H9 (cell line): ENCODE data around the gene B3GAT3. TPM values are rescaled to one million over a fixed set of nuclear protein-coding genes. Genes with fewer than 3 reads are reported as not detected.

Experiments
- DNase-seq: peaks from one replicate; pipeline ENCODE4 v3.0.0-alpha.2; 2017
- H2AFZ ChIP-seq: one replicate; pipeline ENCODE4 v1.6.1; 2013; ENCODE audit warnings: mild to moderate bottlenecking, low read length, control low read depth, moderate library complexity
- H2AK5ac ChIP-seq: 2 replicates; pipeline ENCODE4 v1.6.1; 2013; ENCODE audit warnings: low read length, control low read depth, mixed read lengths; ENCODE audit not compliant: insufficient read length
- H2BK120ac ChIP-seq: one replicate; pipeline ENCODE4 v1.6.1; 2013; ENCODE audit warnings: low read depth, mild to moderate bottlenecking, low read length, control low read depth, inconsistent platforms; ENCODE audit not compliant: poor library complexity, severe bottlenecking
- H2BK12ac ChIP-seq: 2 replicates; pipeline ENCODE4 v1.6.1; 2013; ENCODE audit warnings: low read length, control low read depth, mixed read lengths, low read depth; ENCODE audit not compliant: insufficient read length
- H2BK15ac ChIP-seq: 2 replicates; pipeline ENCODE4 v1.6.1; 2013; ENCODE audit warnings: low read depth, low read length, control low read depth
- H2BK20ac ChIP-seq: one replicate; pipeline ENCODE4 v1.6.1; 2013; ENCODE audit warnings: low read depth, mild to moderate bottlenecking, low read length, control low read depth, inconsistent platforms; ENCODE audit not compliant: poor library complexity, severe bottlenecking
- H2BK5ac ChIP-seq: 2 replicates; pipeline ENCODE4 v1.6.1; 2013; ENCODE audit warnings: low read length, control low read depth, mixed read lengths; ENCODE audit not compliant: insufficient read length
- H3K14ac ChIP-seq: 2 replicates; pipeline ENCODE4 v1.6.1; 2013; ENCODE audit warnings: low read length, control low read depth; ENCODE audit not compliant: insufficient read depth
- H3K18ac ChIP-seq: 2 replicates; pipeline ENCODE4 v1.6.1; 2013; ENCODE audit warnings: low read depth, mild to moderate bottlenecking, mixed read lengths, low read length, control low read depth; ENCODE audit not compliant: insufficient read length
- H3K23ac ChIP-seq: 2 replicates; pipeline ENCODE4 v1.6.1; 2013; ENCODE audit warnings: low read length, control low read depth, mixed read lengths, low read depth; ENCODE audit not compliant: insufficient read length
- H3K23me2 ChIP-seq: 2 replicates; pipeline ENCODE4 v1.6.1; 2013; ENCODE audit warnings: low read depth, mild to moderate bottlenecking, mixed read lengths, low read length, control low read depth; ENCODE audit not compliant: insufficient read length, poor library complexity, severe bottlenecking
- H3K27ac ChIP-seq: 2 replicates; pipeline ENCODE4 v1.5.1; 2013; ENCODE audit warnings: low read length, control low read depth, mixed read lengths, low read depth; ENCODE audit not compliant: insufficient read length
- H3K27me3 ChIP-seq: 2 replicates; pipeline ENCODE4 v1.6.1; 2013; ENCODE audit warnings: low read length, control low read depth, inconsistent platforms; ENCODE audit not compliant: insufficient read depth
- H3K4ac ChIP-seq: 2 replicates; pipeline ENCODE4 v1.6.1; 2013; ENCODE audit warnings: low read depth, mild to moderate bottlenecking, control low read depth, inconsistent platforms, low read length, moderate library complexity
- H3K4me1 ChIP-seq: 2 replicates; pipeline ENCODE4 v1.6.1; 2013; ENCODE audit warnings: low read length, control low read depth, inconsistent platforms; ENCODE audit not compliant: insufficient read depth
- H3K4me2 ChIP-seq: 2 replicates; pipeline ENCODE4 v1.6.1; 2013; ENCODE audit warnings: low read length, control low read depth, mixed read lengths; ENCODE audit not compliant: insufficient read length, insufficient read depth
- H3K56ac ChIP-seq: 2 replicates; pipeline ENCODE4 v1.6.1; 2013; ENCODE audit warnings: low read depth, mild to moderate bottlenecking, mixed read lengths, low read length, control low read depth; ENCODE audit not compliant: insufficient read length
- H3K79me1 ChIP-seq: 2 replicates; pipeline ENCODE4 v1.6.1; 2013; ENCODE audit warnings: low read depth, mild to moderate bottlenecking, moderate library complexity, low read length, control low read depth, inconsistent platforms; ENCODE audit not compliant: insufficient read depth, poor library complexity, severe bottlenecking
- H3K79me2 ChIP-seq: 2 replicates; pipeline ENCODE4 v1.6.1; 2013; ENCODE audit warnings: low read length, control low read depth, inconsistent platforms; ENCODE audit not compliant: insufficient read depth
- H3K9ac ChIP-seq: 2 replicates; pipeline ENCODE4 v1.6.1; 2013; ENCODE audit warnings: low read length, control low read depth, mixed read lengths; ENCODE audit not compliant: insufficient read length; ENCODE audit errors: extremely low read depth
- H3K9me3 ChIP-seq: one replicate; pipeline ENCODE4 v1.6.1; 2013; ENCODE audit warnings: low read depth, low read length, inconsistent platforms; ENCODE audit not compliant: control insufficient read depth
- H3T11ph ChIP-seq: one replicate; pipeline ENCODE4 v1.6.1; 2013; ENCODE audit warnings: mild to moderate bottlenecking, low read length, control low read depth, inconsistent platforms
- H4K20me1 ChIP-seq: one replicate; pipeline ENCODE4 v1.6.1; 2013; ENCODE audit not compliant: control insufficient read depth, insufficient read length, insufficient read depth
- H4K5ac ChIP-seq: 2 replicates; pipeline ENCODE4 v1.6.1; 2013; ENCODE audit warnings: low read depth, mild to moderate bottlenecking, mixed read lengths, low read length, control low read depth; ENCODE audit not compliant: insufficient read length
- H4K8ac ChIP-seq: replicated peaks from 2 replicates; pipeline ENCODE4 v1.6.1; 2013; ENCODE audit warnings: low read length, control low read depth, mixed read lengths, low read depth; ENCODE audit not compliant: insufficient read length
- H4K91ac ChIP-seq: 2 replicates; pipeline ENCODE4 v1.6.1; 2013; ENCODE audit warnings: low read depth, mild to moderate bottlenecking, moderate library complexity, mixed read lengths, low read length, control low read depth; ENCODE audit not compliant: insufficient read length
- H3K27ac Mint-ChIP-seq, 3 experiments: 2 replicates in 2 of 3; 3 replicates in 1 of 3; pipeline ENCODE4 v1.8.0; 2020 to 2021; ENCODE audit warnings: mixed read lengths in 3 of 3, mild to moderate bottlenecking in 1 of 3, moderate library complexity in 1 of 3
- H3K27me3 Mint-ChIP-seq: 2 replicates; pipeline ENCODE4 v1.8.0; 2021; ENCODE audit warnings: low read depth, mild to moderate bottlenecking, moderate library complexity, mixed read lengths
- H3K36me3 Mint-ChIP-seq, 3 experiments: 2 replicates in 2 of 3; 3 replicates in 1 of 3; pipeline ENCODE4 v1.8.0; 2020 to 2021; ENCODE audit warnings: low read depth in 3 of 3, mixed read lengths in 3 of 3; ENCODE audit not compliant: insufficient read depth in 1 of 3
- H3K4me1 Mint-ChIP-seq, 2 experiments: 2 replicates each; pipeline ENCODE4 v1.8.0; 2020; ENCODE audit warnings: mixed read lengths in 2 of 2
- H3K4me3 Mint-ChIP-seq, 2 experiments: 2 replicates in 1 of 2; 3 replicates in 1 of 2; pipeline ENCODE4 v1.8.0; 2020 to 2021; ENCODE audit warnings: mild to moderate bottlenecking in 2 of 2, mixed read lengths in 2 of 2, moderate library complexity in 1 of 2
- H3K9me3 Mint-ChIP-seq, 2 experiments: 2 replicates in 1 of 2; 3 replicates in 1 of 2; pipeline ENCODE4 v1.8.0; 2020; ENCODE audit warnings: mild to moderate bottlenecking in 2 of 2, mixed read lengths in 2 of 2, moderate library complexity in 1 of 2
- WGBS: extraction: QIAGEN DNeasy Blood & Tissue Kit; methylation state at CpG from one replicate; pipeline ENCODE4 v1.1.7; 2013; ENCODE audit warnings: missing lambda C conversion rate, low lambda C conversion rate, mixed read lengths; ENCODE audit not compliant: insufficient read length; ENCODE audit errors: extremely low coverage; 5-methylcytosine and 5-hydroxymethylcytosine counted together
- total RNA-seq: library from RNA; stranded (reverse); gene quantifications from 2 replicates; pipeline ENCODE4 v1.2.1, GENCODE V29; 2021
- TF ChIP-seq, protein P1 (sequence below): fragments of 200-600 bp; sonication (generic); conservative IDR thresholded peaks from 3 replicates; pipeline ENCODE4 v1.8.0; 2021; ENCODE audit warnings: antibody characterized with exemption, mild to moderate bottlenecking

The B3GAT3 gene
- total RNA-seq, 1 experiment from 2014 or later = 30.8 TPM

DNA sequence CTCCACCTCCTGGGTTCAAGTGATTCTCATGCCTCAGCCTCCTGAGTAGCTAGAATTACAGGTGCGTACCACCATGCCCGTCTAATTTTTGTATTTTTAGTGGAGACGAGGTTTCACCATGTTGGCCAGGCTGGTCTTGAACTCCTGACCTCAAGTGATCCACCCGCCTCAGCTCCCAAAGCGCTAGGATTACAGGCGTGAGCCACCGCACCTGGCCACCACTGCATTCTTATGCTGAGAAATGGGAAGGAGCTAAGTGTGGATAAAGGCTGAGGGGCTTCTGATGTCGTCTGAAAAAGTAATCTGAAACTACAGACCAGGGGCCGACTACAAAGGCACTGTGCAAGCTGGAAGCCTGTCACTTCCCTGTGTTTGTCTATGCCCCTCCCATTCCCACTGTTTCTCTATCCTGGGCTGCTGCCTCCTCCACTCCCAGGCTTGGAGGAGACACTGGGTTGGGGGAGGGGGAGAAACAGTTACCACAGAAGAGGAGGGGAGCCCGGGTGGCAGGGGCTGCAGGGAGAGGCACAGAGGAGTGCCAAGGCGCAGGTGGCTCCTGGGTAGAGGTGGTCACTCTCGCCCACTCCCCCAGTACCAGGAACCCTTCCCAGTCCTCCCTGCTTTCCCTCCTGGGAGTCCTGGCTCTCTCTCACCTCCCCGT lies 17.2 kb downstream of the B3GAT3 start:
- no peak overlapping the region for H3K56ac ChIP-seq
- H3K4me2 ChIP-seq = no peak overlapping the region
- TF ChIP-seq, protein P1, sequence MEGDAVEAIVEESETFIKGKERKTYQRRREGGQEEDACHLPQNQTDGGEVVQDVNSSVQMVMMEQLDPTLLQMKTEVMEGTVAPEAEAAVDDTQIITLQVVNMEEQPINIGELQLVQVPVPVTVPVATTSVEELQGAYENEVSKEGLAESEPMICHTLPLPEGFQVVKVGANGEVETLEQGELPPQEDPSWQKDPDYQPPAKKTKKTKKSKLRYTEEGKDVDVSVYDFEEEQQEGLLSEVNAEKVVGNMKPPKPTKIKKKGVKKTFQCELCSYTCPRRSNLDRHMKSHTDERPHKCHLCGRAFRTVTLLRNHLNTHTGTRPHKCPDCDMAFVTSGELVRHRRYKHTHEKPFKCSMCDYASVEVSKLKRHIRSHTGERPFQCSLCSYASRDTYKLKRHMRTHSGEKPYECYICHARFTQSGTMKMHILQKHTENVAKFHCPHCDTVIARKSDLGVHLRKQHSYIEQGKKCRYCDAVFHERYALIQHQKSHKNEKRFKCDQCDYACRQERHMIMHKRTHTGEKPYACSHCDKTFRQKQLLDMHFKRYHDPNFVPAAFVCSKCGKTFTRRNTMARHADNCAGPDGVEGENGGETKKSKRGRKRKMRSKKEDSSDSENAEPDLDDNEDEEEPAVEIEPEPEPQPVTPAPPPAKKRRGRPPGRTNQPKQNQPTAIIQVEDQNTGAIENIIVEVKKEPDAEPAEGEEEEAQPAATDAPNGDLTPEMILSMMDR = no peak
- no peaks in the 10 kb centered on the region; the same call in 1 of the 2 replicates for H3K79me2 ChIP-seq
- H2BK12ac ChIP-seq = no peak overlapping the region
- H4K91ac ChIP-seq = no peak overlapping the region
- peak; percentile 57 for DNase-seq
- no peaks in the 10 kb centered on the region for H3K79me1 ChIP-seq
- no peak overlapping the region for H3K23ac ChIP-seq
- no peaks in the 10 kb centered on the region for H3K9me3 Mint-ChIP-seq
- H4K20me1 ChIP-seq = peaks cover 2% of the 10 kb centered on the region
- H3K27me3 Mint-ChIP-seq = peaks cover 29% of the 10 kb centered on the region
- peaks cover 44 to 64% of the 10 kb centered on the region in 2 experiments for H3K4me1 Mint-ChIP-seq
- H3K4me1 ChIP-seq = peaks cover 8% of the 10 kb centered on the region
- no peak overlapping the region for H2BK5ac ChIP-seq
- no peak overlapping the region for H2BK15ac ChIP-seq
- H2AFZ ChIP-seq = no peak overlapping the region
- no peak overlapping the region for H3K18ac ChIP-seq
- no peak overlapping the region for H3K14ac ChIP-seq
- no peak overlapping the region for H3K9ac ChIP-seq
- H3K4ac ChIP-seq = no peak overlapping the region
- H3K4me3 Mint-ChIP-seq = no peak overlapping the region; a peak in 1 of 5 replicates
- no peak overlapping the region for H3K27ac Mint-ChIP-seq
- H3K27me3 ChIP-seq = peaks cover 12% of the 10 kb centered on the region; the same call in 1 of the 2 replicates
- no peak overlapping the region for H4K8ac ChIP-seq
- H2BK20ac ChIP-seq = no peak overlapping the region
- WGBS = no CpG with 5 or more reads among the region's 13 CpGs
- no peak overlapping the region for H3K27ac ChIP-seq
- H4K5ac ChIP-seq = no peak overlapping the region
- H2BK120ac ChIP-seq = no peak overlapping the region
- no peak overlapping the region for H2AK5ac ChIP-seq
- no peaks in the 10 kb centered on the region for H3K9me3 ChIP-seq
- H3T11ph ChIP-seq = no peak overlapping the region
- H3K36me3 Mint-ChIP-seq = peaks cover 18 to 33% (median 18%) of the 10 kb centered on the region in 3 experiments
- H3K23me2 ChIP-seq = peaks cover 4% of the 10 kb centered on the region
